Pancreas (tissue), 10 donors: ENCODE data around the gene PRR7. TPM values are rescaled to one million over a fixed set of nuclear protein-coding genes. Genes with fewer than 3 reads are reported as not detected.

Experiments used
- ATAC-seq, 4 donors: fragments of 200-7000 bp; cut with Tn5 transposase; one replicate each; pipeline versions ENCODE4 v1.8.0 to v1.9.1; 2020; ENCODE audit warnings: mild to moderate bottlenecking in 4 of 4, moderate library complexity in 4 of 4
- DNase-seq, 6 donors: peaks; one replicate each; pipeline ENCODE4 v3.0.0-alpha.2; 2020
- FAIRE-seq: peaks from 2 replicates; lab custom pipeline; 2012; peaks lifted over from hg19 to GRCh38; lab: Jason Lieb, UNC
- H3K27ac ChIP-seq, 4 donors: fragments of 200-600 bp; sonication (generic); 1 replicate in 3 of 4; 2 replicates in 1 of 4; pipeline versions ENCODE4 v1.5.0 to v1.8.0; 2020
- H3K27me3 ChIP-seq, 4 donors: fragments of 200-600 bp; one replicate each; pipeline ENCODE4 v1.8.0; 2021
- H3K36me3 ChIP-seq, 3 donors: fragments of 200-600 bp; sonication (generic) in 1 of 3; one replicate each; pipeline versions ENCODE4 v1.5.0 to v1.8.0; 2020 to 2021
- H3K4me1 ChIP-seq, 3 donors: fragments of 200-600 bp; one replicate each; pipeline ENCODE4 v1.8.0; 2021
- H3K4me3 ChIP-seq, 4 donors: fragments of 200-600 bp; sonication (generic) in 2 of 4; one replicate each; pipeline versions ENCODE4 v1.5.0 to v1.8.0; 2020 to 2021
- H3K9me3 ChIP-seq, 4 donors: fragments of 200-600 bp; one replicate each; pipeline ENCODE4 v1.8.0; 2021
- CTCF ChIP-seq, 4 donors: fragments of 200-600 bp; sonication (generic) in 3 of 4; IDR thresholded peaks; one replicate each; pipeline versions ENCODE4 v1.5.0 to v1.8.0; 2021; ENCODE audit warnings: antibody characterized with exemption in 4 of 4
- WGBS, 2 donors: extraction: QIAGEN DNeasy Blood & Tissue Kit; methylation state at CpG; one replicate each; pipeline ENCODE4 v1.1.7; 2013; 5-methylcytosine and 5-hydroxymethylcytosine counted together
- intact Hi-C, 3 donors: fragments of 100-400 bp; cut with DNase I; formaldehyde crosslinking; loops; one replicate each; pipeline versions ENCODE4 v1.11.1 to v1.14.2; 2022
- polyA plus RNA-seq, 2 donors: library from polyadenylated mRNA; stranded (reverse); fragments of 200-250 nt; gene quantifications; one replicate each; pipeline ENCODE4 v1.2.3, GENCODE V29; 2013
- total RNA-seq, 6 donors: library from RNA; stranded (reverse); fragmentation: NEBNext Ultra II Directional in 4 of 6; extraction: Animal tissue kit (Norgen Biotek cat#: 25700) in 4 of 6; gene quantifications; one replicate each; pipeline versions ENCODE4 v1.2.1 to v1.2.4, GENCODE V29; 2021 to 2023
- donor health status: healthy with polysubstance abuse.
- donor health status: DM: no; HTN: no; CAD: no; lungs with moderate emphysema.
- donor health status: DM: no; HTN: no; CAD: no.
- donor health status: control.
- donor health status: control.
- donor health status: Bipolar disorder and iron deficiency.
- donor health status: DM: yes; HTN: yes; CAD: no.
- donor health status: DM: no; HTN: no; CAD: no.
- donor health status: DM: no; HTN: no; CAD: no.
- donor health status: DM: yes; HTN: yes; CAD: no.

PRR7 gene
- total and polyA plus RNA-seq, 8 donors = 1.7 to 3.5 (median 2.7) TPM

GRCh38 chr5:177466861-177467260 is 20.2 kb downstream of the PRR7 start:
- Histone ChIP-seq H3K4me1 (no peaks in the 10 kb centered on the region), H3K36me3 (no peaks in the 10 kb centered on the region), H3K9me3 (no peaks in the 10 kb centered on the region), H3K27ac (no peak overlapping the region), H3K4me3 (no peak overlapping the region), H3K27me3 (no peaks in the 10 kb centered on the region)
- intact Hi-C loops = no loop called here
- no peak for FAIRE-seq
- TF ChIP-seq CTCF (IDR thresholded peaks at IDR 0.05) = no peak
- ATAC-seq = no peak
- 94 to 98% methylated on average over 24 to 25 of the region's 25 CpGs for WGBS, 2 donors
- DNase-seq = peak in 2 of 6 donors; percentile 20 to 68

- DNase-seq (peak in 2 of 6 donors; percentile 17 to 58), ATAC-seq (no peak), FAIRE-seq (no peak)
- no peak for TF ChIP-seq CTCF (IDR thresholded peaks at IDR 0.05)
- H3K4me1 ChIP-seq = peaks cover 0 to 4% (median 3%) of the 10 kb centered on the region in 3 donors
- H3K4me3 ChIP-seq = no peak overlapping the region
- 94 to 96% methylated on average over 31 of the region's 31 CpGs for WGBS, 2 donors
- H3K9me3 ChIP-seq = no peaks in the 10 kb centered on the region
- no peaks in the 10 kb centered on the region for H3K36me3 ChIP-seq
- no peaks in the 10 kb centered on the region for H3K27me3 ChIP-seq
- intact Hi-C loops = no loop called here
- no peak overlapping the region for H3K27ac ChIP-seq
These were observed 20.8 kb downstream of the PRR7 start for GRCh38 chr5:177467436-177467835.

- intact Hi-C loops = no loop called here
- TF ChIP-seq CTCF (IDR thresholded peaks at IDR 0.05) = no peak
- Histone ChIP-seq H3K9me3 (no peaks in the 10 kb centered on the region), H3K27ac (no peak overlapping the region), H3K4me3 (no peak overlapping the region), H3K36me3 (no peaks in the 10 kb centered on the region), H3K4me1 (peaks cover 0 to 6% (median 3%) of the 10 kb centered on the region in 3 donors), H3K27me3 (no peaks in the 10 kb centered on the region)
- FAIRE-seq = no peak
- no peak for ATAC-seq
- no peak for DNase-seq
- 90 to 95% methylated on average over 2 of the region's 2 CpGs for WGBS, 2 donors
These were observed 21.7 kb downstream of the PRR7 start for GRCh38 chr5:177468329-177468684.

- DNase-seq (peak in 1 of 6 donors; percentile 65), FAIRE-seq (no peak), ATAC-seq (no peak)
- H3K36me3 ChIP-seq = no peaks in the 10 kb centered on the region
- no peaks in the 10 kb centered on the region for H3K27me3 ChIP-seq
- no peak overlapping the region for H3K27ac ChIP-seq
- peaks cover 0 to 6% (median 3%) of the 10 kb centered on the region in 3 donors for H3K4me1 ChIP-seq
- no peak for TF ChIP-seq CTCF (IDR thresholded peaks at IDR 0.05)
- intact Hi-C loops = no loop called here
- no peaks in the 10 kb centered on the region for H3K9me3 ChIP-seq
- no peak overlapping the region for H3K4me3 ChIP-seq
- WGBS, 2 donors = 77 to 84% methylated on average over 24 to 25 of the region's 25 CpGs
These were observed 22.3 kb downstream of the PRR7 start for GRCh38 chr5:177468685-177469628.
